DOHH2 (cell line): Measurements from ENCODE around the gene GYG1.

Experiments
- H3F3A ChIP-seq: fragments of 200-600 bp; sonication (generic), shearing (Covaris generic); 2 replicates; pipeline ENCODE4 v1.6.0; 2016; ENCODE audit warnings: antibody characterized with exemption, mild to moderate bottlenecking; ENCODE audit not compliant: control insufficient read depth, insufficient read depth
- H3K27ac ChIP-seq: fragments of 200-600 bp; sonication (generic); 2 replicates; pipeline ENCODE4 v1.5.1; 2014; ENCODE audit warnings: low read depth, mild to moderate bottlenecking, low read length, moderate library complexity
- H3K27me3 ChIP-seq: fragments of 200-600 bp; sonication (generic); 2 replicates; pipeline ENCODE4 v1.6.1; 2014; ENCODE audit warnings: mild to moderate bottlenecking, low read length, mixed read lengths; ENCODE audit not compliant: control insufficient read depth
- H3K36me3 ChIP-seq: fragments of 200-600 bp; sonication (generic); 2 replicates; pipeline ENCODE4 v1.6.1; 2014; ENCODE audit warnings: mild to moderate bottlenecking, low read length, moderate library complexity, mixed read lengths; ENCODE audit not compliant: control insufficient read depth
- H3K4me1 ChIP-seq: fragments of 200-600 bp; sonication (generic); 2 replicates; pipeline ENCODE4 v1.6.1; 2014; ENCODE audit warnings: mild to moderate bottlenecking, low read length, mixed read lengths; ENCODE audit not compliant: control insufficient read depth
- H3K4me2 ChIP-seq: fragments of 200-600 bp; sonication (generic); 2 replicates; pipeline ENCODE4 v1.6.0; 2014; ENCODE audit warnings: mild to moderate bottlenecking, low read length, moderate library complexity
- H3K4me3 ChIP-seq: fragments of 200-600 bp; sonication (generic); 2 replicates; pipeline ENCODE4 v1.5.1; 2014; ENCODE audit warnings: mild to moderate bottlenecking, low read length, mixed read lengths
- H3K79me2 ChIP-seq: fragments of 200-600 bp; sonication (generic); 2 replicates; pipeline ENCODE4 v1.6.1; 2014; ENCODE audit warnings: mild to moderate bottlenecking, low read length, mixed read lengths; ENCODE audit not compliant: control insufficient read depth
- H3K9me2 ChIP-seq: fragments of 200-600 bp; sonication (generic); replicated peaks from 2 replicates; pipeline ENCODE4 v1.6.1; 2014; ENCODE audit warnings: mild to moderate bottlenecking, low read length, mixed read lengths; ENCODE audit not compliant: control insufficient read depth
- H3K9me3 ChIP-seq: fragments of 200-600 bp; sonication (generic); 2 replicates; pipeline ENCODE4 v1.6.1; 2014; ENCODE audit warnings: antibody characterized with exemption, low read length, mixed read lengths; ENCODE audit not compliant: control insufficient read depth, insufficient read depth
- H4K20me1 ChIP-seq: fragments of 200-600 bp; sonication (generic); 2 replicates; pipeline ENCODE4 v1.6.0; 2014; ENCODE audit warnings: low read depth, mild to moderate bottlenecking, antibody characterized with exemption, low read length, moderate library complexity; ENCODE audit not compliant: control insufficient read depth, insufficient read depth
- CTCF ChIP-seq: fragments of 200-600 bp; sonication (generic); IDR thresholded peaks from one replicate; pipeline ENCODE4 v1.5.1; 2014; ENCODE audit warnings: antibody characterized with exemption, mild to moderate bottlenecking, low read depth, low read length; ENCODE audit not compliant: poor library complexity, severe bottlenecking
- EZH2phosphoT487 ChIP-seq: fragments of 200-600 bp; sonication (generic); IDR thresholded peaks from 2 replicates; pipeline ENCODE4 v1.6.1; 2017; ENCODE audit warnings: borderline replicate concordance, mild to moderate bottlenecking, antibody characterized with exemption, low read length, moderate library complexity, mixed read lengths

Gene GYG1

GRCh38 chr3:148991219-148992026 is at the start of gene GYG1:
TSS of gene GYG1 (plus strand) at chr3:148991540. CDS start at chr3:148991641, 101 bp downstream.
- Histone ChIP-seq H3K4me3 (peak within 1 kb of the TSS; percentile 89), H3K79me2 (peaks cover 32% of the 10 kb centered on the region), H3K36me3 (peaks cover 21% of the 10 kb centered on the region), H3K9me2 (no peaks in the 10 kb centered on the region), H3K4me1 (peaks cover 18% of the 10 kb centered on the region), H3K27ac (peak within 1 kb of the TSS; percentile 48), H3F3A (no peaks in the 10 kb centered on the region), H4K20me1 (no peaks in the 10 kb centered on the region), H3K4me2 (peak within 1 kb of the TSS; percentile 64), H3K9me3 (no peaks in the 10 kb centered on the region), H3K27me3 (no peaks in the 10 kb centered on the region)
- peak; percentile 73 for TF ChIP-seq CTCF
- TF ChIP-seq EZH2phosphoT487 = no peak

GRCh38 chr3:148943506-148944205 is 47.7 kb upstream of the GYG1 start:
- Histone ChIP-seq H3K9me3 (no peaks in the 10 kb centered on the region), H3F3A (no peaks in the 10 kb centered on the region), H3K4me2 (no peak overlapping the region), H3K79me2 (no peaks in the 10 kb centered on the region), H3K4me3 (no peak overlapping the region), H3K4me1 (no peaks in the 10 kb centered on the region), H3K9me2 (no peaks in the 10 kb centered on the region), H3K27me3 (peaks cover 6% of the 10 kb centered on the region; the same call in 1 of the 2 replicates), H3K36me3 (no peaks in the 10 kb centered on the region), H4K20me1 (no peaks in the 10 kb centered on the region), H3K27ac (no peak overlapping the region)
- TF ChIP-seq EZH2phosphoT487 (no peak), CTCF (peak; percentile 79)

DNA sequence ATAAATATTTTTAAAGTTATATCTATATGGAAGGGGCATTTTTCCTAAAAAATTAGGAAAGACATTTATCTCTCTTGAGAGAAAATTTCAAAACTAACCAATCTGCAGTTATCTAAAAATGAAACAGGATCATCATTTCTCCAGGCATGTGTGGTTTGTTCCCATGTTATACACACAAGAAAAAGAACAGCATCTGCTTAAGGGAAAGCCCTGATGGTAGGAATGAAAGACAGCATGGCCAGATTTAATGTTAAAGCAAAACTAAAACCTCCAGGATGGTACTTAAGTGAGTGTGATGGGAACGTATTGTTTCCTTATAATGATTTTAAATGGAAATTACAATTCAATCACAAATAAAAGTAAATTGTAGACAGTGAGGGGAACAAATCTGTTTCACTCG is 46.2 kb upstream of the GYG1 start:
- no peak overlapping the region for H3K4me2 ChIP-seq

More for the DNA sequence above, 46.2 kb upstream of the GYG1 start:
- no peak overlapping the region for H3K4me3 ChIP-seq
- no peaks in the 10 kb centered on the region for H3K79me2 ChIP-seq
- H3K36me3 ChIP-seq = no peaks in the 10 kb centered on the region
- no peaks in the 10 kb centered on the region for H3K9me2 ChIP-seq
- H3K4me1 ChIP-seq = no peaks in the 10 kb centered on the region
- H3K27ac ChIP-seq = no peak overlapping the region
- no peaks in the 10 kb centered on the region for H3K9me3 ChIP-seq
- H3F3A ChIP-seq = no peaks in the 10 kb centered on the region
- no peaks in the 10 kb centered on the region for H3K27me3 ChIP-seq
- TF ChIP-seq EZH2phosphoT487 = no peak
- no peak for TF ChIP-seq CTCF
- H4K20me1 ChIP-seq = no peaks in the 10 kb centered on the region
